ENCODE results near the gene CHRM5. TPM values are rescaled to one million over a fixed set of nuclear protein-coding genes. Genes with fewer than 3 reads are reported as not detected.

CHRM5 gene
- total RNA-seq, 1 donor from 2014 or later, result not detected

DNA sequence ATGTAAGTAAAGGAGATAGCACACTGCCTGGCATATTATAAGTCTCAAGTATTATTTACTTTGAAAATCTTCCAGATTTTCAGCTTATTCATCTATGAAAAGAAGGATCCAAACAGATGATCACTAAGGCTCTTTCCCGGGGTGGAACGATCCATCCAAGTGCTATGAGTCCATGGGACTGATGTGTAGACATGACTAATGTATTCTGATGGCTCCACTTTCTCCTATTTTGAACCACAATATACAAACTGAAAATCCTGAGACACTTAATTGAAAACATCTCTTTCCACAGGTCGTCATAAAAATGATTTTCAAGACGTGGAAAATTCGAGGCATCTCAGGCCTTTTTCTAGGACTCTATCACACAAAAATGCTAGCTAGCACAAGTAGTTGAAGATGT is 33.4 kb upstream of the CHRM5 start:
- Mint-ChIP-seq H3K27me3 (ENCODE audit: low read depth) (no peaks in the 10 kb centered on the region), H3K4me1 (ENCODE audit: low read depth) (peaks cover 18% of the 10 kb centered on the region), H3K4me3 (ENCODE audit: unreplicated experiment) (no peak overlapping the region), H3K27ac (ENCODE audit: unreplicated experiment) (no peak overlapping the region), H3K36me3 (ENCODE audit: low read depth) (no peaks in the 10 kb centered on the region), H3K9me3 (ENCODE audit: low read depth) (no peaks in the 10 kb centered on the region)
- TF ChIP-seq, protein P1, sequence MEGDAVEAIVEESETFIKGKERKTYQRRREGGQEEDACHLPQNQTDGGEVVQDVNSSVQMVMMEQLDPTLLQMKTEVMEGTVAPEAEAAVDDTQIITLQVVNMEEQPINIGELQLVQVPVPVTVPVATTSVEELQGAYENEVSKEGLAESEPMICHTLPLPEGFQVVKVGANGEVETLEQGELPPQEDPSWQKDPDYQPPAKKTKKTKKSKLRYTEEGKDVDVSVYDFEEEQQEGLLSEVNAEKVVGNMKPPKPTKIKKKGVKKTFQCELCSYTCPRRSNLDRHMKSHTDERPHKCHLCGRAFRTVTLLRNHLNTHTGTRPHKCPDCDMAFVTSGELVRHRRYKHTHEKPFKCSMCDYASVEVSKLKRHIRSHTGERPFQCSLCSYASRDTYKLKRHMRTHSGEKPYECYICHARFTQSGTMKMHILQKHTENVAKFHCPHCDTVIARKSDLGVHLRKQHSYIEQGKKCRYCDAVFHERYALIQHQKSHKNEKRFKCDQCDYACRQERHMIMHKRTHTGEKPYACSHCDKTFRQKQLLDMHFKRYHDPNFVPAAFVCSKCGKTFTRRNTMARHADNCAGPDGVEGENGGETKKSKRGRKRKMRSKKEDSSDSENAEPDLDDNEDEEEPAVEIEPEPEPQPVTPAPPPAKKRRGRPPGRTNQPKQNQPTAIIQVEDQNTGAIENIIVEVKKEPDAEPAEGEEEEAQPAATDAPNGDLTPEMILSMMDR (IDR thresholded peaks at IDR 0.05), result no peak
- DNase-seq (ENCODE audit: low spot score), result no peak

DNA sequence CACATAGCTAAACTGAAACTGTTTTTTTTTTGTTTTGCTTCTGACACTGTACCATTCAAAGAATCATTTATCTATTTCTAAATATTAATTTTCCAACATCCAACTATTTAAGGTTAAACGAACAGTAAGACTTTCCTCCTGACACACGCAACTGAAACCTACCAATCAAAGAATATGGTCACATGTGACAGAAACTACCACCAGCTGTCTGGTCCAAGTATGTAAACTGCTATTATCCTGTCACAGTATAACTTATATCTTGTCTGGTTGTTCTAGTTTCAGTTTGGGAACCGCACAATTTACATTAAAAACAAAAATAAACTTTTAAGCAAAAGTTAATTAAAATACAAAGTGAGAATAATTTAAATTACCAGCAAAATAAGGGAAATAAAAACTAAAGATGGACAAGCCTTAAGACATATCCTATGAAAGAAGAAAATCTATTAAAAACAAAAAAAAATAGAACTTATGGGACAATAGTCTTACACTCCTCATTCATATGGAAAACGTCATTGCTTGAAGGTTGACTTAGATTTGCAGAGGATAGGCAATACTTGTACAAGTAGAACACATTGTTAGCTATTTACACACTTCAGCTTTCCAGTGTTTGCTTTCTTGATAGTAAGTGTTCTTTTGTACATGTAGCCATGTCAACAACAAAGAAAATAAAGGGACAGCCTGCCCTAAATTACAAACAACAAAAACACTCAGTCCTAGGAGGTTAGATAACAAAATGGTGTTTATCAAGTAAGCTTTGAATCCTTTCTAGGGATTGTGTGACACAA is 26.8 kb upstream of the CHRM5 start:
- DNase-seq (ENCODE audit: low spot score), result no peak
- Mint-ChIP-seq H3K9me3 (ENCODE audit: low read depth) (no peaks in the 10 kb centered on the region), H3K4me3 (ENCODE audit: unreplicated experiment) (no peak overlapping the region), H3K36me3 (ENCODE audit: low read depth) (no peaks in the 10 kb centered on the region), H3K27me3 (ENCODE audit: low read depth) (no peaks in the 10 kb centered on the region), H3K4me1 (ENCODE audit: low read depth) (no peaks in the 10 kb centered on the region), H3K27ac (ENCODE audit: unreplicated experiment) (no peak overlapping the region)
- TF ChIP-seq, protein P1 (IDR thresholded peaks at IDR 0.05), result no peak

DNA sequence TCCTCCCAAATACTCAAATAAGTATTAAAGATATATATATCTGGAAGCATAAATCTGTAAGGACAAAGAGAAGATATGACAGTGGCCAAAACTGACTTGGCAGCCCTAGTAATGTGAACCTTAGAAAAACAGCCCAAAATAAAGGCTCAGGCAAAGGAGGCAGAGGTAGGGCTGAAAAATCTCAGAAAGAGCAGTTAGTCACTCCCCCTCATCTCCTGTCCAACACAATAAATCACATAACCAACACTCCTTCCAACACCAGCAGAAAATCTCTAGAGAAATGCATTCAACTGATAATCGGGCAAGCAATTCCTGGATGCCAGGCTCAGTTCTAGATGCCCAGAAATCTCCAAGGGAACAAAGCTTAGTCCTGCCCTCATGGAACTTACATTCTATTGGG is 22.1 kb upstream of the CHRM5 start:
- TF ChIP-seq, protein P1 (IDR thresholded peaks at IDR 0.05), result no peak
- no peak overlapping the region for H3K4me3 Mint-ChIP-seq (ENCODE audit: unreplicated experiment)
- H3K4me1 Mint-ChIP-seq (ENCODE audit: low read depth), result no peaks in the 10 kb centered on the region
- no peak for DNase-seq (ENCODE audit: low spot score)
- no peaks in the 10 kb centered on the region for H3K36me3 Mint-ChIP-seq (ENCODE audit: low read depth)
- no peaks in the 10 kb centered on the region for H3K27me3 Mint-ChIP-seq (ENCODE audit: low read depth)
- H3K9me3 Mint-ChIP-seq (ENCODE audit: low read depth), result no peaks in the 10 kb centered on the region
- H3K27ac Mint-ChIP-seq (ENCODE audit: unreplicated experiment), result no peak overlapping the region

DNA sequence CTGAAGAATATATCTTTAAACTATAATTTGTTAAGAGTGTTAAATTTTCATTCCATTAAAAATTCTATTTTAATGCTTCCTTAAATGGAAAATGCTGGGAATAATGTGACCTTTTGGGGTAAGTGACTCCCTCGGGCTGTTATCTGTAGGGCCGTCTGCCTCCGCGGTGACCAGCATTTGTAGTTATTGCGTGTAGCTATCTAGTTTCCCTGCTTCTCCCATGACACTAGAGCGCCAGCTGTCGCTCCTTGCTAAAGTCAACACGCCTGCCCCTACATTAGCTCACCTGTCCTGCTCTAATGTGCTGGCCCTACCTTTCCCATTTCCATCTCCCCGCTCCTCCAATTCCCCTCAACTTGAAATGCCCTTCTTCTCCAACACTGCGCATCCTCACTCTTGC is 12.4 kb upstream of the CHRM5 start:
- H3K27ac Mint-ChIP-seq (ENCODE audit: unreplicated experiment), result no peak overlapping the region
- peaks cover 4% of the 10 kb centered on the region for H3K9me3 Mint-ChIP-seq (ENCODE audit: low read depth)
- peaks cover 2% of the 10 kb centered on the region for H3K36me3 Mint-ChIP-seq (ENCODE audit: low read depth)
- H3K27me3 Mint-ChIP-seq (ENCODE audit: low read depth), result no peaks in the 10 kb centered on the region
- no peak overlapping the region for H3K4me3 Mint-ChIP-seq (ENCODE audit: unreplicated experiment)
- TF ChIP-seq, protein P1 (IDR thresholded peaks at IDR 0.05), result no peak
- no peaks in the 10 kb centered on the region for H3K4me1 Mint-ChIP-seq (ENCODE audit: low read depth)
- DNase-seq (ENCODE audit: low spot score), result no peak

- Mint-ChIP-seq H3K4me1 (ENCODE audit: low read depth) (no peaks in the 10 kb centered on the region), H3K27ac (ENCODE audit: unreplicated experiment) (no peak overlapping the region), H3K9me3 (ENCODE audit: low read depth) (peaks cover 4% of the 10 kb centered on the region), H3K4me3 (ENCODE audit: unreplicated experiment) (no peak overlapping the region), H3K27me3 (ENCODE audit: low read depth) (no peaks in the 10 kb centered on the region), H3K36me3 (ENCODE audit: low read depth) (peaks cover 2% of the 10 kb centered on the region)
- TF ChIP-seq, protein P1 (IDR thresholded peaks at IDR 0.05), result no peak
- DNase-seq (ENCODE audit: low spot score), result no peak
These were observed 11.9 kb upstream of the CHRM5 start for GRCh38 chr15:33956397-33956796.

Data from chondrocyte (in vitro differentiated cells).